Right lobe of liver (tissue), 6 donors: ENCODE measurements around the gene INSL6. TPM values are rescaled to one million over a fixed set of nuclear protein-coding genes. Genes with fewer than 3 reads are reported as not detected.

Experiments
- ATAC-seq, 4 donors: fragments of 200-7000 bp; cut with Tn5 transposase; one replicate each; pipeline ENCODE4 v1.9.1; 2020; ENCODE audit warnings: mild to moderate bottlenecking in 4 of 4, moderate library complexity in 4 of 4
- DNase-seq, 3 donors: peaks; one replicate each; pipeline ENCODE4 v3.0.0-alpha.2; 2020
- H3K27ac ChIP-seq, 3 donors: fragments of 200-600 bp; one replicate each; pipeline ENCODE4 v1.8.0; 2022
- H3K27me3 ChIP-seq, 2 donors: fragments of 200-600 bp; one replicate each; pipeline ENCODE4 v1.8.0; 2022
- H3K36me3 ChIP-seq, 4 donors: fragments of 200-600 bp; sonication (generic) in 1 of 4; one replicate each; pipeline versions ENCODE4 v1.5.1 to v1.8.0; 2017 to 2022; ENCODE audit warnings: control low read depth in 1 of 4
- H3K4me1 ChIP-seq, 4 donors: fragments of 200-600 bp; sonication (generic) in 1 of 4; one replicate each; pipeline versions ENCODE4 v1.5.1 to v1.8.0; 2017 to 2022; ENCODE audit warnings: control low read depth in 1 of 4
- H3K4me3 ChIP-seq, 3 donors: fragments of 200-600 bp; one replicate each; pipeline ENCODE4 v1.8.0; 2022
- H3K9me3 ChIP-seq, 4 donors: fragments of 200-600 bp; sonication (generic) in 1 of 4; one replicate each; pipeline versions ENCODE4 v1.5.1 to v1.8.0; 2017 to 2022; ENCODE audit warnings: control low read depth in 1 of 4
- CTCF ChIP-seq, 4 donors: fragments of 200-600 bp in 3 of 4; fragments of 450-650 bp in 1 of 4; IDR thresholded peaks; one replicate each; pipeline versions ENCODE4 v1.5.1 to v1.8.0; 2016 to 2022; ENCODE audit warnings: antibody characterized with exemption in 4 of 4, mild to moderate bottlenecking in 2 of 4
- POLR2A ChIP-seq: fragments of 450-650 bp; IDR thresholded peaks from one replicate; pipeline ENCODE4 v1.6.1; 2017; ENCODE audit warnings: antibody characterized with exemption, mild to moderate bottlenecking
- WGBS: methylation state at CpG from one replicate; pipeline ENCODE4 v1.1.6; 2018; ENCODE audit warnings: low coverage, low lambda C conversion rate; ENCODE audit not compliant: insufficient coverage; ENCODE audit errors: missing lambda C conversion rate; 5-methylcytosine and 5-hydroxymethylcytosine counted together
- intact Hi-C, 2 donors: fragments of 100-400 bp; cut with DNase I; formaldehyde crosslinking; loops; one replicate each; pipeline versions ENCODE4 v1.11.2 to v1.14.1; 2022
- long read RNA-seq: library from polyadenylated mRNA; unstranded; transcript quantifications from one replicate; pipeline ENCODE4 v2.0.0, GENCODE V29; 2019
- total RNA-seq, 6 experiments: library from RNA; depleted of rRNA in 2 of 6; stranded (reverse); fragments of >200 nt in 2 of 6; fragmentation: NEBNext Ultra II Directional in 3 of 6; extraction: Animal tissue kit (Norgen Biotek cat#: 25700) in 3 of 6; gene quantifications; one replicate each; pipeline versions ENCODE4 v1.1.0 to v1.2.4, GENCODE V29; 2016 to 2023
- donor health status: DM: no; HTN: yes; CAD: no.
- donor health status: DM: no; HTN: no; CAD: no.
- donor health status: DM: no; HTN: no; CAD: no.
- donor health status: DM: no; HTN: yes; CAD: no.
- donor health status: DM: no; HTN: yes; CAD: no.

The INSL6 gene
- total RNA-seq, result not detected
- long read RNA-seq, result 0 reads

GRCh38 chr9:5185220-5185840 lies at the start of gene INSL6:
INSL6 (minus strand) TSS chr9:5185639; CDS start chr9:5185602, 37 bp downstream.
- Histone ChIP-seq H3K4me3 (no peak within 1 kb of the TSS), H3K27ac (no peak within 1 kb of the TSS), H3K36me3 (no peaks in the 10 kb centered on the region), H3K9me3 (no peaks in the 10 kb centered on the region), H3K27me3 (no peaks in the 10 kb centered on the region), H3K4me1 (no peaks in the 10 kb centered on the region)
- no peak for TF ChIP-seq CTCF (IDR thresholded peaks at IDR 0.05)
- no peak for TF ChIP-seq POLR2A
- ATAC-seq (no peak), DNase-seq (no peak)
- WGBS, result 84% methylated on average over 21 of the region's 44 CpGs
- intact Hi-C loops, result no loop called here

GRCh38 chr9:5231212-5231611 lies 45.8 kb upstream of the INSL6 start, which contains the start of gene INSL4:
INSL4 (plus strand) TSS chr9:5231419; CDS start chr9:5231524, 105 bp downstream.
- no peaks in the 10 kb centered on the region for H3K4me1 ChIP-seq
- no peaks in the 10 kb centered on the region for H3K36me3 ChIP-seq
- 63% methylated on average over 1 of the region's 2 CpGs for WGBS
- no peak for DNase-seq
- ATAC-seq, result no peak
- intact Hi-C loops, result no loop called here
- H3K9me3 ChIP-seq, result no peaks in the 10 kb centered on the region
- TF ChIP-seq POLR2A (no peak), CTCF (IDR thresholded peaks at IDR 0.05) (no peak)
- H3K27ac ChIP-seq, result no peak within 1 kb of the TSS
- no peak within 1 kb of the TSS for H3K4me3 ChIP-seq
- H3K27me3 ChIP-seq, result no peaks in the 10 kb centered on the region

- WGBS, result 78% methylated on average over 9 of the region's 10 CpGs
- Histone ChIP-seq H3K36me3 (no peaks in the 10 kb centered on the region), H3K4me3 (no peak overlapping the region), H3K27me3 (no peaks in the 10 kb centered on the region), H3K9me3 (no peaks in the 10 kb centered on the region), H3K4me1 (no peaks in the 10 kb centered on the region), H3K27ac (no peak overlapping the region)
- TF ChIP-seq POLR2A (no peak), CTCF (IDR thresholded peaks at IDR 0.05) (no peak)
- ATAC-seq (no peak), DNase-seq (no peak)
- intact Hi-C loops, result no loop called here
Observed at GRCh38 chr9:5230554-5230953, 45.1 kb upstream of the INSL6 start.

GRCh38 chr9:5205071-5205470 lies 19.6 kb upstream of the INSL6 start:
- intact Hi-C loops, result no loop called here
- ATAC-seq (no peak), DNase-seq (no peak)
- no peaks in the 10 kb centered on the region for H3K9me3 ChIP-seq
- no peaks in the 10 kb centered on the region for H3K4me1 ChIP-seq
- no peak for TF ChIP-seq CTCF (IDR thresholded peaks at IDR 0.05)
- TF ChIP-seq POLR2A, result no peak
- no peaks in the 10 kb centered on the region for H3K36me3 ChIP-seq
- H3K27me3 ChIP-seq, result no peaks in the 10 kb centered on the region
- no peak overlapping the region for H3K27ac ChIP-seq
- H3K4me3 ChIP-seq, result no peak overlapping the region

GRCh38 chr9:5195463-5195862 lies 10.0 kb upstream of the INSL6 start:
- 33% methylated on average over 1 of the region's 1 CpG for WGBS
- TF ChIP-seq POLR2A (no peak), CTCF (IDR thresholded peaks at IDR 0.05) (no peak)
- ATAC-seq (peak in 3 of 4 donors; percentile 25 to 32 (median 29)), DNase-seq (no peak)
- H3K4me3 ChIP-seq, result no peak overlapping the region
- no peaks in the 10 kb centered on the region for H3K9me3 ChIP-seq
- no peaks in the 10 kb centered on the region for H3K27me3 ChIP-seq
- no peaks in the 10 kb centered on the region for H3K4me1 ChIP-seq
- intact Hi-C loops, result no loop called here
- H3K27ac ChIP-seq, result no peak overlapping the region
- no peaks in the 10 kb centered on the region for H3K36me3 ChIP-seq
